Urinary bladder (tissue), 4 donors: ENCODE data around the gene KRT6C. TPM values are rescaled to one million over a fixed set of nuclear protein-coding genes. Genes with fewer than 3 reads are reported as not detected.

ENCODE experiments used
- DNase-seq: peaks from one replicate; pipeline ENCODE4 v3.0.0-alpha.2; 2015; ENCODE audit errors: extremely low spot score
- H3K27ac ChIP-seq: one replicate; pipeline ENCODE4 v1.5.1; 2013; ENCODE audit warnings: low read depth, mild to moderate bottlenecking, moderate library complexity
- H3K36me3 ChIP-seq: one replicate; pipeline ENCODE4 v1.6.1; 2013; ENCODE audit warnings: mild to moderate bottlenecking, moderate library complexity; ENCODE audit not compliant: insufficient read depth
- H3K4me1 ChIP-seq: one replicate; pipeline ENCODE4 v1.6.1; 2013; ENCODE audit warnings: mild to moderate bottlenecking, moderate library complexity; ENCODE audit not compliant: insufficient read depth
- H3K4me3 ChIP-seq: one replicate; pipeline ENCODE4 v1.5.1; 2013; ENCODE audit warnings: low read depth, low read length
- WGBS: extraction: QIAGEN DNeasy Blood & Tissue Kit; methylation state at CpG from one replicate; pipeline ENCODE4 v1.1.7; 2013; 5-methylcytosine and 5-hydroxymethylcytosine counted together
- polyA plus RNA-seq: library from polyadenylated mRNA; stranded (reverse); fragments of 200-250 nt; gene quantifications from one replicate; pipeline ENCODE4 v1.2.3, GENCODE V29; 2013
- total RNA-seq: library from RNA; depleted of rRNA; stranded (reverse); fragments of >200 nt; gene quantifications from one replicate; pipeline ENCODE4 v1.2.3, GENCODE V29; 2014
- donor health status: healthy with polysubstance abuse.
- donor health status: healthy.

Gene KRT6C
- total RNA-seq, result not detected
- not detected for polyA plus RNA-seq

GRCh38 chr12:52473768-52474167 is at the start of gene KRT6C:
TSS of gene KRT6C (minus strand) at chr12:52473805. CDS start at chr12:52473737, 68 bp downstream.
- Histone ChIP-seq H3K36me3 (no peaks in the 10 kb centered on the region), H3K4me3 (no peak within 1 kb of the TSS), H3K4me1 (no peaks in the 10 kb centered on the region), H3K27ac (no peak within 1 kb of the TSS)
- DNase-seq, result no peak
- WGBS, result 82% methylated on average over 4 of the region's 4 CpGs

- WGBS, result 76% methylated on average over 10 of the region's 10 CpGs
- Histone ChIP-seq H3K36me3 (no peaks in the 10 kb centered on the region), H3K27ac (no peak overlapping the region), H3K4me1 (no peaks in the 10 kb centered on the region), H3K4me3 (no peak overlapping the region)
- no peak for DNase-seq
These were observed 48.9 kb upstream of the KRT6C start for GRCh38 chr12:52522346-52523011.

- Histone ChIP-seq H3K36me3 (no peaks in the 10 kb centered on the region), H3K4me1 (no peaks in the 10 kb centered on the region), H3K27ac (no peak overlapping the region), H3K4me3 (no peak overlapping the region)
- no peak for DNase-seq
- 79% methylated on average over 10 of the region's 10 CpGs for WGBS
These were observed 48.1 kb upstream of the KRT6C start for GRCh38 chr12:52521568-52522266.

GRCh38 chr12:52521175-52521567 is 47.6 kb upstream of the KRT6C start:
- no peak overlapping the region for H3K4me3 ChIP-seq
- H3K27ac ChIP-seq, result no peak overlapping the region
- no peak for DNase-seq
- no peaks in the 10 kb centered on the region for H3K36me3 ChIP-seq
- no peaks in the 10 kb centered on the region for H3K4me1 ChIP-seq
- 81% methylated on average over 10 of the region's 10 CpGs for WGBS

- whole genome bisulfite sequencing, result 84% methylated on average over 29 of the region's 29 CpGs
- no peaks in the 10 kb centered on the region for H3K36me3 ChIP-seq
- DNase-seq, result no peak
- H3K4me3 ChIP-seq, result no peak within 1 kb of the TSS
- H3K4me1 ChIP-seq, result no peaks in the 10 kb centered on the region
- no peak within 1 kb of the TSS for H3K27ac ChIP-seq
These were observed 46.4 kb upstream of the KRT6C start, which contains the start of gene KRT5 for GRCh38 chr12:52519826-52520662. TSS of gene KRT5 (minus strand) at chr12:52520394. CDS start at chr12:52520296, 98 bp downstream.

GRCh38 chr12:52519387-52519703 is 45.7 kb upstream of the KRT6C start:
- Histone ChIP-seq H3K4me3 (no peak overlapping the region), H3K27ac (no peak overlapping the region), H3K4me1 (no peaks in the 10 kb centered on the region), H3K36me3 (no peaks in the 10 kb centered on the region)
- no peak for DNase-seq
- 83% methylated on average over 3 of the region's 3 CpGs for WGBS

GRCh38 chr12:52518574-52519386 is 45.2 kb upstream of the KRT6C start:
- DNase-seq, result no peak
- Histone ChIP-seq H3K36me3 (no peaks in the 10 kb centered on the region), H3K4me1 (no peaks in the 10 kb centered on the region), H3K4me3 (no peak overlapping the region), H3K27ac (no peak overlapping the region)
- WGBS, result 81% methylated on average over 8 of the region's 8 CpGs

GRCh38 chr12:52517888-52518287 is 44.3 kb upstream of the KRT6C start:
- DNase-seq, result no peak

GRCh38 chr12:52517005-52517835 is 43.6 kb upstream of the KRT6C start:
- H3K4me3 ChIP-seq, result no peak overlapping the region
- H3K36me3 ChIP-seq, result no peaks in the 10 kb centered on the region
- H3K4me1 ChIP-seq, result no peaks in the 10 kb centered on the region
- DNase-seq, result no peak
- no peak overlapping the region for H3K27ac ChIP-seq
- 91% methylated on average over 14 of the region's 14 CpGs for WGBS

More at GRCh38 chr12:52517888-52518287, 44.3 kb upstream of the KRT6C start:
- Histone ChIP-seq H3K36me3 (no peaks in the 10 kb centered on the region), H3K4me1 (no peaks in the 10 kb centered on the region), H3K4me3 (no peak overlapping the region), H3K27ac (no peak overlapping the region)
- 95% methylated on average over 5 of the region's 5 CpGs for WGBS

- H3K4me3 ChIP-seq, result no peak overlapping the region
- 88% methylated on average over 15 of the region's 15 CpGs for WGBS
- no peaks in the 10 kb centered on the region for H3K36me3 ChIP-seq
- no peak for DNase-seq
- no peaks in the 10 kb centered on the region for H3K4me1 ChIP-seq
- H3K27ac ChIP-seq, result no peak overlapping the region
These were observed 42.6 kb upstream of the KRT6C start for GRCh38 chr12:52515927-52516831.

- H3K4me3 ChIP-seq, result no peak overlapping the region
- DNase-seq, result no peak
- WGBS, result 96% methylated on average over 1 of the region's 1 CpG
- H3K4me1 ChIP-seq, result no peaks in the 10 kb centered on the region
- no peak overlapping the region for H3K27ac ChIP-seq
- H3K36me3 ChIP-seq, result no peaks in the 10 kb centered on the region
These were observed 41.7 kb upstream of the KRT6C start for GRCh38 chr12:52515319-52515646.
